ENCODE data around the gene DSE. TPM values are rescaled to one million over a fixed set of nuclear protein-coding genes. Genes with fewer than 3 reads are reported as not detected.

Gene DSE
- polyA plus RNA-seq, 3 donors: 14.6 to 36.5 (median 28.4) TPM

- H3K4me2 ChIP-seq (replicated peaks; ENCODE audit: extremely low read depth, low read length, poor library complexity, severe bottlenecking): no peak overlapping the region
- no peak overlapping the region for H3K4me3 ChIP-seq (replicated peaks in 1 of 3; ENCODE audit: low read depth in 2 of 3, low read length in 3 of 3)
- no CpG with 5 or more reads among the region's 4 CpGs for WGBS (ENCODE audit: insufficient coverage)
- peaks cover 74% of the 10 kb centered on the region for H3K4me1 Mint-ChIP-seq
- H2AFZ ChIP-seq (ENCODE audit: insufficient read depth, low read depth, low read length, poor library complexity, severe bottlenecking): no peak overlapping the region
- peak overlapping the region in 1 of 2 donors; percentile 61 for H3K27ac ChIP-seq (ENCODE audit: low read depth in 1 of 2, low read length in 2 of 2)
- H3K36me3 ChIP-seq (replicated peaks in 1 of 2; ENCODE audit: control insufficient read depth in 1 of 2, insufficient read depth in 2 of 2, low read length in 2 of 2): no peaks in the 10 kb centered on the region
- no peaks in the 10 kb centered on the region for H3K9me3 ChIP-seq (replicated peaks in 1 of 2; ENCODE audit: control insufficient read depth in 1 of 2, insufficient read depth in 1 of 2, low read length in 2 of 2)
- H3K4me1 ChIP-seq (ENCODE audit: control insufficient read depth in 1 of 2, insufficient read depth in 2 of 2, low read length in 2 of 2): peaks cover 67 to 82% of the 10 kb centered on the region in 2 donors
- H3K36me3 Mint-ChIP-seq: peaks cover 9 to 13% of the 10 kb centered on the region in 2 donors
- no peak overlapping the region for H3K4me3 Mint-ChIP-seq
- intact Hi-C loops (cut with micrococcal nuclease): loop anchor here in 1 of 2 donors (10.0 kb wide), 1 partner anchor 144 kb away; no protein-coding TSS in a partner anchor
- H3K79me2 ChIP-seq (ENCODE audit: insufficient read depth, low read length): peaks cover 76% of the 10 kb centered on the region
- no peaks in the 10 kb centered on the region for H3K9me3 Mint-ChIP-seq
- TF ChIP-seq, protein P1, sequence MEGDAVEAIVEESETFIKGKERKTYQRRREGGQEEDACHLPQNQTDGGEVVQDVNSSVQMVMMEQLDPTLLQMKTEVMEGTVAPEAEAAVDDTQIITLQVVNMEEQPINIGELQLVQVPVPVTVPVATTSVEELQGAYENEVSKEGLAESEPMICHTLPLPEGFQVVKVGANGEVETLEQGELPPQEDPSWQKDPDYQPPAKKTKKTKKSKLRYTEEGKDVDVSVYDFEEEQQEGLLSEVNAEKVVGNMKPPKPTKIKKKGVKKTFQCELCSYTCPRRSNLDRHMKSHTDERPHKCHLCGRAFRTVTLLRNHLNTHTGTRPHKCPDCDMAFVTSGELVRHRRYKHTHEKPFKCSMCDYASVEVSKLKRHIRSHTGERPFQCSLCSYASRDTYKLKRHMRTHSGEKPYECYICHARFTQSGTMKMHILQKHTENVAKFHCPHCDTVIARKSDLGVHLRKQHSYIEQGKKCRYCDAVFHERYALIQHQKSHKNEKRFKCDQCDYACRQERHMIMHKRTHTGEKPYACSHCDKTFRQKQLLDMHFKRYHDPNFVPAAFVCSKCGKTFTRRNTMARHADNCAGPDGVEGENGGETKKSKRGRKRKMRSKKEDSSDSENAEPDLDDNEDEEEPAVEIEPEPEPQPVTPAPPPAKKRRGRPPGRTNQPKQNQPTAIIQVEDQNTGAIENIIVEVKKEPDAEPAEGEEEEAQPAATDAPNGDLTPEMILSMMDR (IDR thresholded peaks at IDR 0.05): no peak
- H3K27me3 ChIP-seq (ENCODE audit: control insufficient read depth in 2 of 2, insufficient read depth in 2 of 2, low read length in 2 of 2): no peaks in the 10 kb centered on the region
- H4K20me1 ChIP-seq (ENCODE audit: insufficient read depth, low read length): peaks cover 11% of the 10 kb centered on the region
- H3K9ac ChIP-seq (ENCODE audit: insufficient read depth, low read length, poor library complexity, severe bottlenecking): no peak overlapping the region
- H3K27me3 Mint-ChIP-seq (ENCODE audit: low read depth in 3 of 3): peaks cover 0 to 4% (median 2%) of the 10 kb centered on the region in 3 donors
- H3K27ac Mint-ChIP-seq: peak overlapping the region in 4 of 7 donors; percentile 47 to 98 (median 68)
- no peak for DNase-seq
These were observed 19.8 kb downstream of the DSE start for GRCh38 chr6:116390581-116390980.

GRCh38 chr6:116392132-116393013, 21.6 kb downstream of the DSE start:
- Histone ChIP-seq H3K4me1 (ENCODE audit: control insufficient read depth in 1 of 2, insufficient read depth in 2 of 2, low read length in 2 of 2) (peaks cover 56 to 70% of the 10 kb centered on the region in 2 donors), H4K20me1 (ENCODE audit: insufficient read depth, low read length) (peaks cover 12% of the 10 kb centered on the region), H3K9ac (ENCODE audit: insufficient read depth, low read length, poor library complexity, severe bottlenecking) (peak overlapping the region; percentile 67), H3K4me2 (replicated peaks; ENCODE audit: extremely low read depth, low read length, poor library complexity, severe bottlenecking) (peak overlapping the region; percentile 42), H3K9me3 (replicated peaks in 1 of 2; ENCODE audit: control insufficient read depth in 1 of 2, insufficient read depth in 1 of 2, low read length in 2 of 2) (no peaks in the 10 kb centered on the region), H2AFZ (ENCODE audit: insufficient read depth, low read depth, low read length, poor library complexity, severe bottlenecking) (no peak overlapping the region), H3K4me3 (replicated peaks in 1 of 3; ENCODE audit: low read depth in 2 of 3, low read length in 3 of 3) (peak overlapping the region in 1 of 3 experiments; percentile 22), H3K36me3 (replicated peaks in 1 of 2; ENCODE audit: control insufficient read depth in 1 of 2, insufficient read depth in 2 of 2, low read length in 2 of 2) (no peaks in the 10 kb centered on the region), H3K79me2 (ENCODE audit: insufficient read depth, low read length) (peaks cover 81% of the 10 kb centered on the region), H3K27me3 (ENCODE audit: control insufficient read depth in 2 of 2, insufficient read depth in 2 of 2, low read length in 2 of 2) (no peaks in the 10 kb centered on the region), H3K27ac (ENCODE audit: low read depth in 1 of 2, low read length in 2 of 2) (peak overlapping the region; percentile 72 to 98)
- WGBS (ENCODE audit: insufficient coverage): 17% methylated on average over 3 of the region's 10 CpGs
- peaks cover 62% of the 10 kb centered on the region for H3K4me1 Mint-ChIP-seq
- peak overlapping the region; percentile 94 to 99 (median 97) for H3K27ac Mint-ChIP-seq
- peaks cover 0 to 4% (median 2%) of the 10 kb centered on the region in 3 donors for H3K27me3 Mint-ChIP-seq (ENCODE audit: low read depth in 3 of 3)
- TF ChIP-seq, protein P1 (IDR thresholded peaks at IDR 0.05): no peak
- intact Hi-C loops (cut with micrococcal nuclease): loop anchor here in 1 of 2 donors (10.0 kb wide), 1 partner anchor 142 kb away; no protein-coding TSS in a partner anchor
- H3K36me3 Mint-ChIP-seq: peaks cover 12 to 15% of the 10 kb centered on the region in 2 donors
- peak; percentile 88 to 96 (median 93) for DNase-seq
- H3K4me3 Mint-ChIP-seq: peak overlapping the region; percentile 60 to 73
- no peaks in the 10 kb centered on the region for H3K9me3 Mint-ChIP-seq
